Measurements from ENCODE around the gene RAG1. TPM values are rescaled to one million over a fixed set of nuclear protein-coding genes. Genes with fewer than 3 reads are reported as not detected.

The RAG1 gene
- total RNA-seq, 4 donors from 2014 or later: 0.26 to 3.5 (median 0.78) TPM

DNA sequence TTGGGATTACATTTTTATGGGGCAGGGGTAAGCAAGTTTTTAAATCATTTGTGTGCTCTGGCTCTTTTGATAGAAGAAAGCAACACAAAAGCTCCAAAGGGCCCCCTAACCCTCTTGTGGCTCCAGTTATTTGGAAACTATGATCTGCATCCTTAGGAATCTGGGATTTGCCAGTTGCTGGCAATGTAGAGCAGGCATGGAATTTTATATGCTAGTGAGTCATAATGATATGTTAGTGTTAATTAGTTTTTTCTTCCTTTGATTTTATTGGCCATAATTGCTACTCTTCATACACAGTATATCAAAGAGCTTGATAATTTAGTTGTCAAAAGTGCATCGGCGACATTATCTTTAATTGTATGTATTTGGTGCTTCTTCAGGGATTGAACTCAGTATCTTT lies 10.1 kb downstream of the RAG1 start:
- Histone ChIP-seq H3K36me3 (no peaks in the 10 kb centered on the region), H3K27me3 (no peaks in the 10 kb centered on the region), H3K9me3 (no peaks in the 10 kb centered on the region), H3K4me1 (no peaks in the 10 kb centered on the region), H3K27ac (no peak overlapping the region), H3K4me3 (no peak overlapping the region)
- intact Hi-C loops (cut with DNase I; ENCODE audit: low total_unique reads): no loop called here
- no peak for DNase-seq
- TF ChIP-seq, protein P1, sequence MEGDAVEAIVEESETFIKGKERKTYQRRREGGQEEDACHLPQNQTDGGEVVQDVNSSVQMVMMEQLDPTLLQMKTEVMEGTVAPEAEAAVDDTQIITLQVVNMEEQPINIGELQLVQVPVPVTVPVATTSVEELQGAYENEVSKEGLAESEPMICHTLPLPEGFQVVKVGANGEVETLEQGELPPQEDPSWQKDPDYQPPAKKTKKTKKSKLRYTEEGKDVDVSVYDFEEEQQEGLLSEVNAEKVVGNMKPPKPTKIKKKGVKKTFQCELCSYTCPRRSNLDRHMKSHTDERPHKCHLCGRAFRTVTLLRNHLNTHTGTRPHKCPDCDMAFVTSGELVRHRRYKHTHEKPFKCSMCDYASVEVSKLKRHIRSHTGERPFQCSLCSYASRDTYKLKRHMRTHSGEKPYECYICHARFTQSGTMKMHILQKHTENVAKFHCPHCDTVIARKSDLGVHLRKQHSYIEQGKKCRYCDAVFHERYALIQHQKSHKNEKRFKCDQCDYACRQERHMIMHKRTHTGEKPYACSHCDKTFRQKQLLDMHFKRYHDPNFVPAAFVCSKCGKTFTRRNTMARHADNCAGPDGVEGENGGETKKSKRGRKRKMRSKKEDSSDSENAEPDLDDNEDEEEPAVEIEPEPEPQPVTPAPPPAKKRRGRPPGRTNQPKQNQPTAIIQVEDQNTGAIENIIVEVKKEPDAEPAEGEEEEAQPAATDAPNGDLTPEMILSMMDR (IDR thresholded peaks at IDR 0.05): no peak
- TF ChIP-seq POLR2A (IDR thresholded peaks at IDR 0.05): no peak

DNA sequence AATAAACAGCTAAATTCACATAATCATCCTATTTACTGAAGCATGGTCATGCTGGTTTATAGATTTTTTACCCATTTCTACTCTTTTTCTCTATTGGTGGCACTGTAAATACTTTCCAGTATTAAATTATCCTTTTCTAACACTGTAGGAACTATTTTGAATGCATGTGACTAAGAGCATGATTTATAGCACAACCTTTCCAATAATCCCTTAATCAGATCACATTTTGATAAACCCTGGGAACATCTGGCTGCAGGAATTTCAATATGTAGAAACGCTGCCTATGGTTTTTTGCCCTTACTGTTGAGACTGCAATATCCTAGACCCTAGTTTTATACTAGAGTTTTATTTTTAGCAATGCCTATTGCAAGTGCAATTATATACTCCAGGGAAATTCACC lies 10.7 kb downstream of the RAG1 start:
- H3K9me3 ChIP-seq: no peaks in the 10 kb centered on the region
- intact Hi-C loops (cut with DNase I; ENCODE audit: low total_unique reads): no loop called here
- H3K27me3 ChIP-seq: no peaks in the 10 kb centered on the region
- DNase-seq: no peak
- no peaks in the 10 kb centered on the region for H3K36me3 ChIP-seq
- no peak overlapping the region for H3K27ac ChIP-seq
- TF ChIP-seq, protein P1 (IDR thresholded peaks at IDR 0.05): no peak
- TF ChIP-seq POLR2A (IDR thresholded peaks at IDR 0.05): no peak
- no peak overlapping the region for H3K4me3 ChIP-seq
- H3K4me1 ChIP-seq: no peaks in the 10 kb centered on the region

DNA sequence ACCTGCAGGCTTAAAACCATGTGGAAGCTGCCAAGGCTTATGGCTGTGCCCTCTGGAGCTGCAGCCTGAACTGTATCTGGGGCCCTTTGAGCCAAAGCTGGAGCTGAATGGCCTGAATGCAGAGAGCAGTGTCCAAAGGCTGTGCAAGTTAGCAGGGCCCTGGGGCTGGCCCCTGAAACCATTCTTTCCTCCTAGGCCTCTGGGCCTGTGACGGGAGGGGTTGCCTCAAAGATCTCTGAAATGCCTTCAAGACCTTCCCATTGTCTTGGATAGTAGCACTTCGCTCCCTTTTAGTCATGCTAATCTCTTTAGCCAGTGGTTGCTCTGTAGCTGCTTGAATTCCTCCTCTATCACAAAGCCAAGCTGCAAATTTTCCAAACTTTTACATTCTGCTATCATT lies 13.7 kb downstream of the RAG1 start:
- no peak for DNase-seq
- Histone ChIP-seq H3K36me3 (no peaks in the 10 kb centered on the region), H3K27me3 (no peaks in the 10 kb centered on the region), H3K9me3 (no peaks in the 10 kb centered on the region), H3K4me1 (no peaks in the 10 kb centered on the region), H3K27ac (no peak overlapping the region), H3K4me3 (no peak overlapping the region)
- TF ChIP-seq POLR2A (IDR thresholded peaks at IDR 0.05): no peak
- intact Hi-C loops (cut with DNase I; ENCODE audit: low total_unique reads): no loop called here

DNA sequence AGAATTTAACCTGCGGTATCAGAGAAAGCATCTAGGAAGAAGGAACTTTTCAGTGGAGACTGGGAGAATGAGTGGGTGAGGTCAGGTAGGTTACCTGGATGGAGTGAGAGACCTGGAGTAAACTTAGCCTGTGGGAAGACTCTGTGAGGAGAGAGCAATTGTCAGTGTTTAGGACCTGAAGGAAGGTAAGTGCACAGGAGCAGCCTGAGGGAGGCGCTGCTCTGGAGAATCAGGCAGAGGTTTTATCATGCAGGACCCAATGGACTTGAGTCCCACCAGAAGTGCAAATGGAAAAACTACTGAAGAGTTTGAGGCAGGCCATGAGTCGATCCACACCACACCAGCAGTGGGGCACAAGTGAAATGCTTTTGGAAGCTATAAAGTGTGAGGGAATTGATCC lies 15.9 kb downstream of the RAG1 start:
- Histone ChIP-seq H3K4me3 (no peak overlapping the region), H3K27ac (no peak overlapping the region), H3K4me1 (no peaks in the 10 kb centered on the region), H3K9me3 (no peaks in the 10 kb centered on the region), H3K36me3 (no peaks in the 10 kb centered on the region), H3K27me3 (no peaks in the 10 kb centered on the region)
- DNase-seq: no peak
- no peak for TF ChIP-seq POLR2A (IDR thresholded peaks at IDR 0.05)
- TF ChIP-seq, protein P1 (IDR thresholded peaks at IDR 0.05): no peak
- intact Hi-C loops (cut with DNase I; ENCODE audit: low total_unique reads): no loop called here

DNA sequence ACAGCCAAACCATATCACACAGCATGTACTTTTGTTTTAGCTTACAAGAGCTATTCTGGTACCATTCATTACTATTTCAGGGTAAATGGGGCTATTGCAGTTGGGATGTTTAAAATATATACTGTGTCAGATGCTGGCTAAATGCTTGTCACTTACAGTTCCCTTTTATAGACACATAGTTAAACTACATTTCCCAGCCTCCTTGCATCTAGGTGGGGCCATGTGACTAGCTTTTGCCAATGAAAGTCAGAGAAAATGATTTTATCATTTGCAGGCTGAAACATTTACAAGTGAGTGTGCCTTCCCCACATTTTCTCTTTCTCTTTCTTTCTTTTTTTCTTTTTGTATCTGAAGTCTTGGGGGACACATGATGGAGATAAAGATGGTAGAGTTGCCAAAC lies 18.7 kb downstream of the RAG1 start:
- no peak for DNase-seq
- Histone ChIP-seq H3K36me3 (no peaks in the 10 kb centered on the region), H3K4me1 (no peaks in the 10 kb centered on the region), H3K4me3 (no peak overlapping the region), H3K27me3 (peaks cover 0 to 6% of the 10 kb centered on the region in 2 donors), H3K27ac (no peak overlapping the region), H3K9me3 (no peaks in the 10 kb centered on the region)
- intact Hi-C loops (cut with DNase I; ENCODE audit: low total_unique reads): no loop called here
- TF ChIP-seq POLR2A (IDR thresholded peaks at IDR 0.05): no peak
- TF ChIP-seq, protein P1 (IDR thresholded peaks at IDR 0.05): no peak

DNA sequence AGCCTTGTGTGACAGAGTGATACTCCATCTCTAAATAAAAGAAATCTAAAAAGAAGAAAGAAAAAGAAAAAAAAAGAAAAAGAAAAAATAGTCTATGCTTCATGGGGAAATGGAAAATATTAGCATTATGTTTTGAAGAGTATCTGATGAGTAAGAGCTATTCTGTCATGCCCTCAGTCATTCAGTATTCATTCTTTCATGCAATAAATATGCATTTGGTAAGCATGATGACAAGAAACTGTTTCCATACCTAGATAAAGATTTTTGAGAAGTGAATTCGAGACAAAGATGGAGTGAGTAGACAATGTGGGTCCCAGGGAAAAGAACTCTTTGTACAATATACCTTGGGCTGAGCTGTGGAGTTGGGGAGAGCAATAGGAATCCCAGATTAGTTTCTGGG lies 20.3 kb downstream of the RAG1 start:
- H3K27me3 ChIP-seq: peaks cover 0 to 6% of the 10 kb centered on the region in 2 donors
- no peak overlapping the region for H3K4me3 ChIP-seq
- H3K4me1 ChIP-seq: no peaks in the 10 kb centered on the region
- intact Hi-C loops (cut with DNase I; ENCODE audit: low total_unique reads): no loop called here
- no peaks in the 10 kb centered on the region for H3K36me3 ChIP-seq
- DNase-seq: no peak
- no peak overlapping the region for H3K27ac ChIP-seq
- TF ChIP-seq, protein P1 (IDR thresholded peaks at IDR 0.05): no peak
- TF ChIP-seq POLR2A (IDR thresholded peaks at IDR 0.05): no peak
- no peaks in the 10 kb centered on the region for H3K9me3 ChIP-seq

Data from uterus (tissue), 4 donors.